ENCODE measurements around the gene SEC23A. TPM values are rescaled to one million over a fixed set of nuclear protein-coding genes. Genes with fewer than 3 reads are reported as not detected.
"Not testable (repeated sequence)": the region's sequence is repeated elsewhere in the genome, so short reads cannot be mapped to it uniquely, and the experiment has no call there.

SEC23A gene
- total RNA-seq, 1 experiment from 2014 or later: 82.4 TPM

- ChIA-PET POLR2A (interaction anchor here (1.0 kb wide), 1 partner anchor 13 kb away, joined by 4 read pairs; no protein-coding TSS in a partner anchor), CTCF (interaction anchor here (0.6 to 1.4 kb wide), 5 partner anchors 13 to 318 kb away, joined by 3 to 7 read pairs (median 3); no protein-coding TSS in a partner anchor)
- intact Hi-C loops (cut with micrococcal nuclease): no loop called here
- TF ChIP-seq, protein P1, sequence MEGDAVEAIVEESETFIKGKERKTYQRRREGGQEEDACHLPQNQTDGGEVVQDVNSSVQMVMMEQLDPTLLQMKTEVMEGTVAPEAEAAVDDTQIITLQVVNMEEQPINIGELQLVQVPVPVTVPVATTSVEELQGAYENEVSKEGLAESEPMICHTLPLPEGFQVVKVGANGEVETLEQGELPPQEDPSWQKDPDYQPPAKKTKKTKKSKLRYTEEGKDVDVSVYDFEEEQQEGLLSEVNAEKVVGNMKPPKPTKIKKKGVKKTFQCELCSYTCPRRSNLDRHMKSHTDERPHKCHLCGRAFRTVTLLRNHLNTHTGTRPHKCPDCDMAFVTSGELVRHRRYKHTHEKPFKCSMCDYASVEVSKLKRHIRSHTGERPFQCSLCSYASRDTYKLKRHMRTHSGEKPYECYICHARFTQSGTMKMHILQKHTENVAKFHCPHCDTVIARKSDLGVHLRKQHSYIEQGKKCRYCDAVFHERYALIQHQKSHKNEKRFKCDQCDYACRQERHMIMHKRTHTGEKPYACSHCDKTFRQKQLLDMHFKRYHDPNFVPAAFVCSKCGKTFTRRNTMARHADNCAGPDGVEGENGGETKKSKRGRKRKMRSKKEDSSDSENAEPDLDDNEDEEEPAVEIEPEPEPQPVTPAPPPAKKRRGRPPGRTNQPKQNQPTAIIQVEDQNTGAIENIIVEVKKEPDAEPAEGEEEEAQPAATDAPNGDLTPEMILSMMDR (IDR thresholded peaks at IDR 0.05; ENCODE audit: unreplicated experiment): no peak
- H3K36me3 Mint-ChIP-seq (ENCODE audit: insufficient read depth, unreplicated experiment): no peaks in the 10 kb centered on the region
- no peak for DNase-seq (ENCODE audit: unreplicated experiment)
- no peak overlapping the region for H3K27ac Mint-ChIP-seq (ENCODE audit: low read depth, unreplicated experiment)
- no peaks in the 10 kb centered on the region for H3K9me3 Mint-ChIP-seq (ENCODE audit: unreplicated experiment)
- H3K4me3 Mint-ChIP-seq (ENCODE audit: unreplicated experiment): no peak overlapping the region
- H3K27me3 Mint-ChIP-seq (ENCODE audit: insufficient read depth, unreplicated experiment): no peaks in the 10 kb centered on the region
- peaks cover 6% of the 10 kb centered on the region for H3K4me1 Mint-ChIP-seq (ENCODE audit: insufficient read depth, unreplicated experiment)
- BruUV-seq (replicated peaks): no TSS peak
Measured at GRCh38 chr14:39108791-39109190, 5.8 kb upstream of the SEC23A start.

- peaks cover 9% of the 10 kb centered on the region for H3K4me1 Mint-ChIP-seq (ENCODE audit: insufficient read depth, unreplicated experiment)
- TF ChIP-seq, protein P1 (IDR thresholded peaks at IDR 0.05; ENCODE audit: unreplicated experiment): peak; percentile 40
- POLR2A ChIA-PET: interaction anchor here (1.0 to 1.2 kb wide), 4 partner anchors 63 to 324 kb away, joined by 3 to 6 read pairs (median 4); partner anchors contain the start of gene TRAPPC6B
- CTCF ChIA-PET: interaction anchor here (0.5 to 1.6 kb wide), 7 partner anchors 13 to 326 kb away, joined by 3 to 10 read pairs (median 5); no protein-coding TSS in a partner anchor
- H3K27me3 Mint-ChIP-seq (ENCODE audit: insufficient read depth, unreplicated experiment): no peaks in the 10 kb centered on the region
- DNase-seq (ENCODE audit: unreplicated experiment): peak; percentile 53
- no peaks in the 10 kb centered on the region for H3K36me3 Mint-ChIP-seq (ENCODE audit: insufficient read depth, unreplicated experiment)
- intact Hi-C loops (cut with micrococcal nuclease): loop anchor here (1.0 kb wide), 2 partner anchors 261 to 319 kb away; no protein-coding TSS in a partner anchor
- H3K9me3 Mint-ChIP-seq (ENCODE audit: unreplicated experiment): no peaks in the 10 kb centered on the region
- no peak overlapping the region for H3K4me3 Mint-ChIP-seq (ENCODE audit: unreplicated experiment)
- BruUV-seq (replicated peaks): no TSS peak
- no peak overlapping the region for H3K27ac Mint-ChIP-seq (ENCODE audit: low read depth, unreplicated experiment)
Measured at GRCh38 chr14:39107591-39107996, 4.6 kb upstream of the SEC23A start.

GRCh38 chr14:39104078-39104801 lies 1.2 kb upstream of the SEC23A start:
- Mint-ChIP-seq H3K4me1 (ENCODE audit: insufficient read depth, unreplicated experiment) (peaks cover 16% of the 10 kb centered on the region), H3K4me3 (ENCODE audit: unreplicated experiment) (peak overlapping the region; percentile 95), H3K27ac (ENCODE audit: low read depth, unreplicated experiment) (peak overlapping the region; percentile 98)
- H3K9me3 Mint-ChIP-seq (ENCODE audit: unreplicated experiment); BruUV-seq (replicated peaks); intact Hi-C loops (cut with micrococcal nuclease); H3K36me3 Mint-ChIP-seq (ENCODE audit: insufficient read depth, unreplicated experiment); H3K27me3 Mint-ChIP-seq (ENCODE audit: insufficient read depth, unreplicated experiment); DNase-seq (ENCODE audit: unreplicated experiment): not testable (repeated sequence)
- ChIA-PET CTCF (interaction anchor here (0.6 to 3.1 kb wide), 3 partner anchors 261 to 322 kb away, joined by 3 to 15 read pairs (median 3); no protein-coding TSS in a partner anchor), POLR2A (interaction anchor here (0.7 to 4.4 kb wide), 14 partner anchors 9 to 848 kb away, joined by 3 to 82 read pairs (median 6); partner anchors contain the start of genes FBXO33, GEMIN2, PNN and TRAPPC6B)

- intact Hi-C loops (cut with micrococcal nuclease): loop anchor here (2.0 kb wide), 1 partner anchor 330 kb away; the partner anchor contains the start of gene FBXO33
- CTCF ChIA-PET: interaction anchor here (0.7 to 3.1 kb wide), 5 partner anchors 11 to 1199 kb away, joined by 3 to 15 read pairs (median 7); partner anchors contain the start of gene GEMIN2
- Mint-ChIP-seq H3K4me1 (ENCODE audit: insufficient read depth, unreplicated experiment) (peaks cover 22% of the 10 kb centered on the region), H3K4me3 (ENCODE audit: unreplicated experiment) (peak overlapping the region; percentile 95), H3K27ac (ENCODE audit: low read depth, unreplicated experiment) (peak overlapping the region; percentile 98), H3K27me3 (ENCODE audit: insufficient read depth, unreplicated experiment) (no peaks in the 10 kb centered on the region), H3K36me3 (ENCODE audit: insufficient read depth, unreplicated experiment) (peaks cover 12% of the 10 kb centered on the region), H3K9me3 (ENCODE audit: unreplicated experiment) (no peaks in the 10 kb centered on the region)
- BruUV-seq (replicated peaks): TSS peak; percentile 51
- peak; percentile 47 for DNase-seq (ENCODE audit: unreplicated experiment)
- TF ChIP-seq, protein P1 (IDR thresholded peaks at IDR 0.05; ENCODE audit: unreplicated experiment): no peak
- POLR2A ChIA-PET: interaction anchor here (0.6 to 4.4 kb wide), 20 partner anchors 8 to 1646 kb away, joined by 3 to 82 read pairs (median 4); partner anchors contain the start of genes FBXO33, GEMIN2, PNN and TRAPPC6B
Measured at GRCh38 chr14:39102265-39102968, 618 bp downstream of the SEC23A start.
